HG03280 (cell line): ENCODE data around the gene IL10.

Experiments used
- ATAC-seq: cut with Tn5 transposase; IDR thresholded peaks from one replicate; pipeline ENCODE4 v1.9.1; 2021; ENCODE audit warnings: mild to moderate bottlenecking, moderate library complexity; ENCODE audit not compliant: unreplicated experiment

Gene IL10

GRCh38 chr1:206737729-206738201 lies 34.5 kb downstream of the IL10 start:
- ATAC-seq, result peak; percentile 23

- ATAC-seq, result no peak
Observed at GRCh38 chr1:206736878-206737728, 35.2 kb downstream of the IL10 start.

- ATAC-seq, result no peak
Observed at GRCh38 chr1:206735553-206736031, 36.7 kb downstream of the IL10 start.

GRCh38 chr1:206734499-206735142 lies 37.7 kb downstream of the IL10 start:
- no peak for ATAC-seq

- no peak for ATAC-seq
Observed at GRCh38 chr1:206732992-206733391, 39.3 kb downstream of the IL10 start.

- no peak for ATAC-seq
Observed at GRCh38 chr1:206732508-206732907, 39.8 kb downstream of the IL10 start.

- no peak for ATAC-seq
Observed at GRCh38 chr1:206729507-206729906, 42.8 kb downstream of the IL10 start.

GRCh38 chr1:206729050-206729449 lies 43.2 kb downstream of the IL10 start:
- no peak for ATAC-seq

- no peak for ATAC-seq
Observed at GRCh38 chr1:206728697-206728987, 43.7 kb downstream of the IL10 start.

- no peak for ATAC-seq
Observed at GRCh38 chr1:206727981-206728696, 44.2 kb downstream of the IL10 start.

- no peak for ATAC-seq
Observed at GRCh38 chr1:206725109-206725963, 47.0 kb downstream of the IL10 start.

GRCh38 chr1:206723805-206724472 lies 48.4 kb downstream of the IL10 start:
- no peak for ATAC-seq

GRCh38 chr1:206723462-206723804 lies 48.9 kb downstream of the IL10 start:
- no peak for ATAC-seq

- ATAC-seq, result no peak
Observed at GRCh38 chr1:206722751-206723461, 49.4 kb downstream of the IL10 start.

- no peak for ATAC-seq
Observed at GRCh38 chr1:206721454-206721853, 50.8 kb downstream of the IL10 start.

GRCh38 chr1:206719169-206719839 lies 53.0 kb downstream of the IL10 start:
- ATAC-seq, result no peak

- ATAC-seq, result peak; percentile 13
Observed at GRCh38 chr1:206717674-206717989, 54.7 kb downstream of the IL10 start.
